NCI-H748 (cell line): ENCODE data around the gene TUBB.
A peak's percentile ranks its signal among the peaks of the same experiment; 100 is the strongest.
"Not testable (repeated sequence)": the region's sequence is repeated elsewhere in the genome, so short reads cannot be mapped to it uniquely, and the experiment has no call there.

ENCODE experiments used
- DNase-seq: peaks from one replicate; lab custom pipeline; 2025; ENCODE audit not compliant: unreplicated experiment; lab: John Stamatoyannopoulos, UW

TUBB gene

DNA sequence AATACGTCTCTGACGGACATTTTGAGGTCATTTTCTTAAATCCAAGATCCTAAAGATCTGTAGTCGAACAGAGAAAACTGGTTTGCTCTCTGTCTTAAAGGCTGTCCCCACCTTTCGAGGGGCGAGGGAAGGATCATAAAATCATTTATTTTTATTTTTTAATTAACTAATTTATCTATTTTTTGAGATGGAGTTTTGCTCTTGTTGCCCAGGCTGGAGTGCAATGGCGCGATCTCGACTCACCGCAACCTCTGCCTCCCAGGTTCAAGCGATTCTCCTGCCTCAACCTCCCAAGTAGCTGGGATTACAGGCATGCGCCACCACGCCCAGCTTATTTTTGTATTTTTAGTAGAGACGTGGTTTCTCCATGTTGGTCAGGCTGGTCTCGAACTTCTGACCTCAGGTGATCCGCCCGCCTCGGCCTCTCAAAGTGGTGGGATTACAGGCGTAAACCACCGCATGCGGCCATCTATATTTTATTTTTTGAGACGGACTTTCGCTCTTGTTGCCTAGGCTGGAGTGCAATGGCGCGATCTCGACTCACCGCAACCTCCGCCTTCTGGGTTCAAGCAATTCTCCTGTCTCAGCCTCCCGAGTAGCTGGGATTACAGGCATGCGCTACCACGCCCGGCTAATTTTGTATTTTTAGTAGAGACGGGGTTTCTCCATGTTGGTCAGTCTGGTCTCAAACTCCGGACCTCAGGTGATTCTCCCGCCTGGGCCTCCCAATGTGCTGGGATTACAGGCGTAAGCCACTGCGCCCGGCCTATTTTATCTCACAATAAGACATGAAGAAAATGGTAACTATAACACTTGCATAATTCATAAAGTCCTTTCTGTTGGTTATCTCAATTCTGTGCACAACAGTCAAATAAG lies 2.1 kb upstream of the TUBB start:
- DNase-seq, result not testable (repeated sequence)

DNA sequence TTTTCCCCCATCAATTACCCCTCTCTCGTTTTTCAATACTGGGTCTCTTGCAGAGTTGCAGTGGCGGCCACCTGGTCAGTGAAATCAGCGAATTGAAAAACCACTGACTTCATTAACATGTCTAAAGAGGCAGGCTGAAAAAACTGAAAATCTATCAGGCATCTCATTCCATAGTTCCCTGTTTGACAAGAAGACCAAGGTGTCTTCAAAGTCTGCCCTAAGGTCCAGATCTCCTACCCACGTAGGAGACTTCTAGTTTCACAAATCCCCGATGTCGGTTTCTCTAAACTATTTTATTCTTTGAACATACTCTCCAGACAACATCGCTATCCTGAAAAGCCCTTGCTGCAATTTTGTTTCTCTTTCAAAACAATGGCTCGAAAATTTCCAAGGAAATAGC lies 796 bp upstream of the TUBB start:
- peak; percentile 55 for DNase-seq

DNA sequence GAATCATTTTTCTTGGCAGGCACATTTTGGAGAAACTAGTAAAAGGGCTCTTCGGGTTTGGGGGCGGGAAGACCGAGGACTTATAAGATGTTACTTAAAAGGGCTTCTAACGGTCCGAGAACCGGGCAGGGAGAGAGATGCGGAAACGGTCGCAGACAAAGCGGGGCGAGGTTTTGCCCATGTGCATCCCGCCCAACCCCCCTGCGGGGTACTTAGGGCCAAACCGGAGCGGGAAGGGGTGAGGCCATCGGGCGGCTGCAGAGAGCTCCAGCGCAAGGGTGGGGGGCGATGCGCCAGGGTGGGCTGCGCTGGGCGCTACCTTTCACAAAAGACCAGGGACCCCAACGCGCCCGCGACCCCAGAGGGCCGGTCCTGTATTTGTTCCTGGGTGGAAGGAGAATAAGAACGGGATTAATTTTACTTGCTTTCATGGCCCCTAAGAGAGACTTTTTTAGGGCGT lies 616 bp downstream of the TUBB start:
- peak; percentile 93 for DNase-seq

DNA sequence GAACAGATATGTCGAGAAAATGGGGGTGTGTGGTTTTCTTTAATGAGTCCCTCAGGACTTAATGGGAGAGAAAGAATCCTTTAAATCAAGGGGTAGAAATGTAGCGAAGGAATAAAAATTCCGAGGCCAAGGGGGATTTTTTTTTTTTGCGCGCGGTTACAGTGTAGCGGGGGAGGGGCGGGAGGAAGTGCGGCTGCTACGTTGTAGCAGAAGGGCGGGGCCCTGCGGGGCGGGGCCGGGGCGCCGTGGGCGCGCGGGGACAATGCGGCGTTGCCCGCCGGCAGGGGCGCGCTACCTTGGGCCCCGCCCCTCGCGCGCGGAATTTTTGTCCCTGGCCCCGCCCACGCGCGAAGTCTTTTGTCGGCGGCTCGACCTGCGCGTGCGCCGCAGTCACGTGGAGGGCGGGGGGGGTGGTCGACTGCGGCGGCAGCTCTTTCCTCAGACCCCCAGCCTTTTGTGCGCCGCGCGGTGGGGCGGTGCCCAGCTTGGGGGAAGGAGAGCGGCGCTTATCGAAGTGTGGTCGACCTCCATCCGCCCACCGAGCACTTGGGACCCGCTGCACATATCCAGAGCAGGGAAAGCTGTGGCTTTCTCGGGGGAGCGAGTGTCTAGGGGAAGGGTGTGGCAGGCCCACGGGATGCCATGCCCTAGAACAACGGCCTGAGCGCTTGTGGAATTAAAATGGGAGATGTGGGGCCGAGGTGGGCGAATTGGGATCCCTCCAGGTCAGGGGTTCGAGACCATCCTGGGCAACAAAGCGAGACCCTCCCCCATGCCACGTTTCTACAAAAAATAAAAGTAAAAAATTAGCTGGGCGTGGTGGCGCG lies 1.3 kb downstream of the TUBB start:
- DNase-seq, result peak; percentile 95

DNA sequence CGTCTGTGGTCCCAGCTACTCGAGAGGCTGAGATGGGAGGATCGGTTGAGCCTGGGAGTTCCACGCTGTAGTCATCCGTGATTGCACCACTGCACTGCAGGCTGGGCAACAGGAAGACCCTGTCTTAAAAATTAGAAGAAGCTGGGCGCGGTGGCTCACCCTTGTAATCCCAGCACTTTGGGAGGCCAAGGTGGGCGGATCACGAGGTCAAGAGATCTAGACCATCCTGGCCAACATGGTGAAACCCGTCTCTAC lies 1.8 kb downstream of the TUBB start:
- not testable (repeated sequence) for DNase-seq

DNA sequence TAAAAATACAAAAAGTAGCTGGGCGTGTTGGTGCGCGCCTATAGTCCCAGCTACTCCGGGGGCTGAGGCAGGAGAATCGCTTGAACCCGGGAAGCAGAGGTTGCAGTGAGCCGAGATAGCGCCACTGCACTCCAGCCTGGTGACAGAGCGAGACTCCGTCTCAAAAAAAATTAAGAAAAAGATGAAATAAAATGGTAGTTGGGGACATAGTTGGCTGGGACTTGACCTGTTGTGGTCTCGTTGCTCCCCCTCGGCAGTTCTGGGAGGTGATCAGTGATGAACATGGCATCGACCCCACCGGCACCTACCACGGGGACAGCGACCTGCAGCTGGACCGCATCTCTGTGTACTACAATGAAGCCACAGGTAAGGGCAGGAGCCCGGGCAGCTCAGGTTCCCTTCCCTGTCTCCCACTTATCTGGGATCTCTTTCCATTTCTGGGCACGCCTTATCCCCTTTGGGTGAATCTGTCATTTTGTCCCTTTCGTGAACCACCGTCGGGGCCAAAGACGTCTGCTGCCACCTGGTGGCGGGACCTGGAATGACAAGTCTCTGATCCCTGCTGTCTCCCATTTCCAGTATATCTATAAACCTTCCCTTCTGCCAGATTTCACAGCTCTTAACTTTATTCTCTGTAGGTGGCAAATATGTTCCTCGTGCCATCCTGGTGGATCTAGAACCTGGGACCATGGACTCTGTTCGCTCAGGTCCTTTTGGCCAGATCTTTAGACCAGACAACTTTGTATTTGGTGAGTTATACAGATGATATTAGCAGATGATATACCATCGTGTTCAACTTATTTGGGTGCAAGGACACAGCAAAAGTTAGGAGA lies 2.3 kb downstream of the TUBB start:
- DNase-seq, result peak; percentile 84

DNA sequence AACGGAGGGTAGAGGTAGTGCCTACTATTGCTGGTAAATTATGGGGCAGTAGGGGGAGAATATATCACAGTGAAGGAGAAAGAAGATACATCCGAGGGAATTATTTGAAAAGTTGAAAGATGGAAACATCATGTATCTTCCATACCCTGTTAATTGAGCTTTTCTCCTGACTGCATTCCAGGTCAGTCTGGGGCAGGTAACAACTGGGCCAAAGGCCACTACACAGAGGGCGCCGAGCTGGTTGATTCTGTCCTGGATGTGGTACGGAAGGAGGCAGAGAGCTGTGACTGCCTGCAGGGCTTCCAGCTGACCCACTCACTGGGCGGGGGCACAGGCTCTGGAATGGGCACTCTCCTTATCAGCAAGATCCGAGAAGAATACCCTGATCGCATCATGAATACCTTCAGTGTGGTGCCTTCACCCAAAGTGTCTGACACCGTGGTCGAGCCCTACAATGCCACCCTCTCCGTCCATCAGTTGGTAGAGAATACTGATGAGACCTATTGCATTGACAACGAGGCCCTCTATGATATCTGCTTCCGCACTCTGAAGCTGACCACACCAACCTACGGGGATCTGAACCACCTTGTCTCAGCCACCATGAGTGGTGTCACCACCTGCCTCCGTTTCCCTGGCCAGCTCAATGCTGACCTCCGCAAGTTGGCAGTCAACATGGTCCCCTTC lies 3.1 kb downstream of the TUBB start:
- DNase-seq, result not testable (repeated sequence)

DNA sequence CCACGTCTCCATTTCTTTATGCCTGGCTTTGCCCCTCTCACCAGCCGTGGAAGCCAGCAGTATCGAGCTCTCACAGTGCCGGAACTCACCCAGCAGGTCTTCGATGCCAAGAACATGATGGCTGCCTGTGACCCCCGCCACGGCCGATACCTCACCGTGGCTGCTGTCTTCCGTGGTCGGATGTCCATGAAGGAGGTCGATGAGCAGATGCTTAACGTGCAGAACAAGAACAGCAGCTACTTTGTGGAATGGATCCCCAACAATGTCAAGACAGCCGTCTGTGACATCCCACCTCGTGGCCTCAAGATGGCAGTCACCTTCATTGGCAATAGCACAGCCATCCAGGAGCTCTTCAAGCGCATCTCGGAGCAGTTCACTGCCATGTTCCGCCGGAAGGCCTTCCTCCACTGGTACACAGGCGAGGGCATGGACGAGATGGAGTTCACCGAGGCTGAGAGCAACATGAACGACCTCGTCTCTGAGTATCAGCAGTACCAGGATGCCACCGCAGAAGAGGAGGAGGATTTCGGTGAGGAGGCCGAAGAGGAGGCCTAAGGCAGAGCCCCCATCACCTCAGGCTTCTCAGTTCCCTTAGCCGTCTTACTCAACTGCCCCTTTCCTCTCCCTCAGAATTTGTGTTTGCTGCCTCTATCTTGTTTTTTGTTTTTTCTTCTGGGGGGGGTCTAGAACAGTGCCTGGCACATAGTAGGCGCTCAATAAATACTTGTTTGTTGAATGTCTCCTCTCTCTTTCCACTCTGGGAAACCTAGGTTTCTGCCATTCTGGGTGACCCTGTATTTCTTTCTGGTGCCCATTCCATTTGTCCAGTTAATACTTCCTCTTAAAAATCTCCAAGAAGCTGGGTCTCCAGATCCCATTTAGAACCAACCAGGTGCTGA lies 3.9 kb downstream of the TUBB start:
- DNase-seq, result not testable (repeated sequence)

DNA sequence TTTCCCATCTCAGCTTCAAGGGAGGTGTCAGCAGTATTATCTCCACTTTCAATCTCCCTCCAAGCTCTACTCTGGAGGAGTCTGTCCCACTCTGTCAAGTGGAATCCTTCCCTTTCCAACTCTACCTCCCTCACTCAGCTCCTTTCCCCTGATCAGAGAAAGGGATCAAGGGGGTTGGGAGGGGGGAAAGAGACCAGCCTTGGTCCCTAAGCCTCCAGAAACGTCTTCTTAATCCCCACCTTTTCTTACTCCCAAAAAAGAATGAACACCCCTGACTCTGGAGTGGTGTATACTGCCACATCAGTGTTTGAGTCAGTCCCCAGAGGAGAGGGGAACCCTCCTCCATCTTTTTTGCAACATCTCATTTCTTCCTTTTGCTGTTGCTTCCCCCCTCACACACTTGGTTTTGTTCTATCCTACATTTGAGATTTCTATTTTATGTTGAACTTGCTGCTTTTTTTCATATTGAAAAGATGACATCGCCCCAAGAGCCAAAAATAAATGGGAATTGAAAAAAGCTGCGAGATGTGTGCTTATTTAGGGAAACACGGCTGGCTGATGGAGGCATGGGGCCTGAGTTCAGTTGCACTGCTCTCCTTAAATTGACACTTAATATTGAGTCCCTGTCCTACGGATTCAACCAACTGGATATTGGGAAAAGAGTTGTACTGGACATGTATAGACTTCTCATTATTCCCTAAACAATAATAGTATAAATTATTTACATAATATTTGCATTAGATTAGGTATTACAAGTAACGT lies 4.9 kb downstream of the TUBB start:
- DNase-seq, result no peak

DNA sequence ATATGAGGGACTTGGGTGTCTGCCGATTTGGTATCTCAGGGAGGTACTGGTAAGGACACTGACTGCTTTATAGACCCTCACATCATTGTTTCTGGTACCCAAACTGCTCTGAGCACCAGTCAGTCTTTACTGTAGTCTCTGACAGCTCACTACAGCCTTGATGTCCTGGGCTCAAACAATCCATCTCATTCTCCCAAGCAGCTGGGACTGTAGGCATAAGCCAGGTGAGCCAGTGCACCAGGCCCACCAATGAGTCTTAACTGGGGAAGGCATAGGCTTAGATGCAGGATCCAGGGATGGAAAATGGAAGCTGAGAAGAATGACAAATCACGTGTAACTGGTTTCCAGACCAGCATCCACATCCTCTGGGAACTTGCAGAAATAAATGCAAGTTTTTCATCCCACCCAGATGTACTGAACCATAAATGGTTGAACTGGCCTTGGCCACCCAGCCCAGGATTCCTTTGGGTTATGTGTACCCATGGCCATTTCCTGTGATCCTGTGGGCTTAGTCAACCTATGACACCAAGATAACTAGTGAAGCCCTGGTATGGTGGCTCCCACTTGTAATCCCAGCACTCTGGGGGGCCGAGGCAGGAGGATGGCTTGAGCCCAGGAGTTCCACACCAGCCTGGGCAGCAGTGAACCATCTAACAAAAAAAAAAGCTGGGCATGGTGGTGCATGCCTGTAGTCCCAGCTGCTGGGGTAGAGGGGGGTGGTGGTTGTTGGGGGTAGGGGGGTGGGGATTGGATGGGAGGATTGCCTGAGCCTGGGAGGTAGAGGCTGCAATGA lies 5.8 kb downstream of the TUBB start:
- DNase-seq, result peak; percentile 41

DNA sequence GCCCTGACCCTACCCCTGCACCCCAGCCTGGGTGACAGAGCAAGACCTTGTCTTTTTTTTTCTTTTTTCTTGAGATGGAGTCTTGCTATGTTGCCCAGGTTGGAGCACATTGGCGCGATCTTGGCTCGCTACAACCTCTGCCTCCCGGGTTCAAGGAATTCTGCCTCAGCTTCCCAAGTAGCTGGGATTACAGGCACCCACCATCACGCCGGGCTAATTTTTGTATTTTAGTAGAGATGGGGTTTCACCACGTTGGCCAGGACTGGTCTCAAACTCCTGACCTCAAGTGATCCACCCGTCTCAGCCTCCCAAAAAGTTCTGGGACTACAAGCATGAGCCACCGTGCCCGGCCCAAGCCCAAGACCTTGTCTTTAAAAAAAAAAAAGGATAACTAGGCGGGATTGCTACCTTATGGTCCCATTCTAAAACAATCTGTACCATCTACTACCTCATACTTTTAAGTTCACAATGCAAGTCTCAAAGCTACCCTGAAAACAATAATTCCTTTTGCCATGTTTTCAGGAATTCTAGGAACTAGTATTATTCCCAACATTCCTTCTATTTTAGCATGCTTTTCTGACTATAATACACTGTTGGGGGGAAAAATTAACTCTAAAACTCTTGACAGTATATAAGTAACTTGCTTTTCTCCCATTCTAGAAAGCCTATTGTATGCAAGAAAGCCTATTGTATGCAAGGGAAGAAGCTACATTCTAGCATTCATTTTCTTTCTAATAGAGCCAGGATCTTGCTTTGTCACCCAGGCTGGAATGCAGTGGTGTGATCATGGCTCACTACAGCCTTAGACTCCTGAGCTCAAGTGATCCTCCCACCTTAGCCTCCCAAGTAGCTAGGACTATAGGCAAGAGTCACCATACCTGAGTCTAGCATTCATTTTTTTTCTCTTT lies 6.6 kb downstream of the TUBB start:
- DNase-seq, result no peak

DNA sequence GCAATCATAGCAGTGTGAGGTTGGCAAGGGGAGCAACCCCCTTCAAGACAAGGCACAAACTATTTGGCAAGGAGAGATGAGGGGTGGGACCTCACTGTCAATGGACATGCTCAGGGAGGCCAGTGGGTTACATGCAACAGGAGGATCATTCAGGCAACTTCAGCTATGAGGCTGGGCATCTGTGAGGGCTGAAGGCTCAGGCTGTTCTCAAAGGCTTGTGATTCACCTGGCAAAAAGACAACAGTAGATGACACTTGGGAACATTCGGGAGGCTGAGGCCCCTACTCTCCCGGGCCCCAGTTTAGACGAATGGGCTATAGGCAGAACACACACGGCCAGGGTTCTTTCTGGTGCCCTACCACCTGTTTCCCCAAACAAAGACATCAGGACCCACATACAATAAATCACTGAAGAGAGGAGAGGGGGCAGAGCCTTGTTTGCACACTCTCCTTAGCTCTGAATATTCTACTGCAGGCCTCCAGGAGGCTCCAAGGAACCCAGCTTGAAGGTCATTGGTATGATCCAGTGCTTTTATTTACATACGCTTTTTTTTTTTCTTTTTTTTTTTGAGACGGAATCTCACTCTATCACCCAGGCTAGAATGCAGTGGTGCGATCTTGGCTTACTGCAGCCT lies 7.9 kb downstream of the TUBB start:
- no peak for DNase-seq

DNA sequence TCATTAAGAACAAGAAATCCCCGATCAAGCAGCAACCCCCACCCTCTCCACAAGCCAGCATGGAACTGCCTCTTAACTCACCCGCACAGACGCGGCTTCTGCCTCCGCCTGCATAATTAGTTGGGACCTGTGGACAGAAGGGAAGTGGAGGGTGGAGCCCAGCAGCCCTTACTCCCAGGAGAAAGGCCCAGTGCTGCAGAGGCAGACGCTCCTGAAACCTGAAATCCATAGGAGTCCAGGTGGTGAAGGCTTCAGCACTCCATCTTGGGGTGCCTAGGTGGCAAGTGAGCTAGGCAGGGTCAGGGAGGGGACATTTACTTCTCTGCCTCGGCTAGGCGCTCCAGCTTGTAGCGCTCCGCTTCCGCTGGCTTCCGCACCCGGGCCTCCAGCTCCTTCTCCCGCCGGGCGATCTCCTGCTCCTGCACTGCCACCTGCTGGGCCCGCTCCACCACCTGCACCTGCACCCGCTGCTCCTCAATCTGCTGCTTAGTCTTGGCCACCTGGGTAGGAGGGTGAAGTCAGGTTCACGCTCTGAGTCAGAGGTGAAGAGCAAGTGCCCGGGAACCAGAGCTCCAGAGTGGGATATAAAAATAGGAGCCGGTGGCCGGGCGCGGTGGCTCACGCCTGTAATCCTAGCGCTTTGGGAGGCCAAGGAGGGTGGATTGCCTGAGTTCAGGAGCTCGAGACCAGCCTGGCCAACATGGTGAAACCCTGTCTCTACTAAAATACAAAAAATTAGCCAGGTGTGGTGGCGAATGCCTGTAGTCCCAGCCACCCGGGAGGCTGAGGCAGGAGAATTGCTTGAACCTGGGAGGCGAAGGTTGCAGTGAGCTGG lies 10.7 kb downstream of the TUBB start:
- DNase-seq, result peak; percentile 70

DNA sequence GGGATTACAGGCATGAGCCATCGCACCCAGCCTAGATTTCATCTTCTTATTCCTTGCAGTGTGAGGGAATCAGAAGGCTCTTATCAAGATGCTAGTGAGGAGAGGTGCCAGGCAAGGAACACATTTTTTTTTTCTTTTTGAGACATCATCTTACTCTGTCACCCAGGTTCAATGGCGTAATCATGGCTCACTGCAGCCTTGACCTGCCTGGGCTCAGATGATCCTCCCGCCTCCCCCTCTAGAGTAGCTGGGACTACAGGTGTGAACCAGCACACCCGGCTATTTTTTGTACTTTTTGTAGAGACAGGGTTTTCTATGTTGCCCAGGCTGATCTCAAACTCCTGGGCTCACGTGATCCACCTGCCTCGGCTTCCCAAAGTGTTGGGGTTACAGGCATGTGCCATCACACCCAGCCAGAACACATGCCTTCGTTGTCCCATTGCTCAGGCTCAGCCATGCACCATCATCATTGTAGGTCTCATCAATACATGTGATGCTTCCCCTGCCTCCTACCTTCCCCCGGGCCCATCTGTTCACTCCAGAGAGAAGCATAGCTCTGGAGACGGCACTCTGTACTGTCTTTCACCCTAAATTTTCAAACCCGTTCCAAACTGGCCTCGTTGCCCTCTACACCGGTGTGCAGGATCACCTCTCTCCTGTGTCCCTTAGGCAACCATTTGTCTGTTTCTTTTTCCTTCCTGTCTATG lies 12.2 kb downstream of the TUBB start:
- DNase-seq, result no peak

DNA sequence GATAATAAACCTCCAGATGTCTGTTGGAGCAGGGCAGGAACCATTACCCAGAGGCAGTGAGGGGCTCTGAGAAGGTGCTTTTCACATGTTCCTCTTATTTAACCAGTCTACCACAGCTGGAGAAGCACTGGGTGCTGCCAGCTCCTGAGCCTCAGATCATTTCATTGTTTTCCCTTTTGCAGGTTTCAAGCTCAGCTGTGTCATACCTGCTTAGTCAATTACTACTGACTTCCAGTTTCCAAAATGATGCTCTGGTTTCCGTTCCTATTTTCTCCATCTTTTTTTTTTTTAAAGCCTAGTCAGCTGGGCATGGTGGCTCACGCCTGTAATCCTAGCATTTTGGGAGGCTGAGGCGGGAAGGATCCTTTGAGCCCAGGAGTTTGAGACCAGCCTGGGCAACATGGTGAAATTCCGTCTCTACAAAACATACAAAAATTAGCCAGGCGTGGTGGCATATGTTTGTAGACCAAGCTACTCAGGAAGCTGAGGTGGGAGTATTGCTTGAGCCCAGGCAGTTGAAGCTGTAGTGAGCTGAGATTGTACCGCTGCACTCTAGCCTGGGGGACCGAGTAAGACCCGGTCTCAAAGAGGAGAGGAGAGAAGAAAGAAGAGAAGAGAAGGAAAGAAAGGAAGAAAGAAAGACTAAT lies 15.6 kb downstream of the TUBB start:
- no peak for DNase-seq
